Measurements from ENCODE around the gene LDLRAD1. TPM values are rescaled to one million over a fixed set of nuclear protein-coding genes. Genes with fewer than 3 reads are reported as not detected.

LDLRAD1 gene
- total RNA-seq, 1 experiment from 2014 or later, result 0.30 TPM

DNA sequence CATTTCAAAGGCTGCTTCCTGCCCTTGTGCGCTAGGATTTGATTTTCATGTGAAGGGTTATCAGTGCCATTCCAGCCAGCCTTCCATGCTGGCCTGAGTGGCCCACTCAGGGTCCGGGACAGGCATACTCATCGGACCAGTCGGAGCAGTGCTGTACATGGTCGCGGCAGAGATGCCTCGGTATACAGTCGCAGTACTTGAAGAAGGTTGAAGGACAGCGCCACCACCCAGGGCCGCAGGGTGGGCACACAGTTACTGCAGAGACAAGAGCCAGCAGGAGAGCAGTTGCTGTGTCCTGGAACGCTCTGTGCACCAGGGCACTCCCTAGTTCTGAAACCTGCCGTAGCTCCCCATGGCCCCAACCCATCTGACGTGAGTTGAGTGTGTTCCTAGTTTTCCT is 9.1 kb downstream of the LDLRAD1 start:
- Histone ChIP-seq H3K27ac (ENCODE audit: low read depth, low read length) (no peak overlapping the region), H3K9me2 (ENCODE audit: insufficient read depth) (no peaks in the 10 kb centered on the region), H3K4me1 (ENCODE audit: control insufficient read depth in 1 of 2, insufficient read depth in 2 of 2, low read length in 2 of 2) (peaks cover 0 to 4% of the 10 kb centered on the region in 2 experiments; a peak in 2 of 4 replicates), H3K27me3 (ENCODE audit: insufficient read depth, low read length) (no peaks in the 10 kb centered on the region), H3K79me2 (ENCODE audit: insufficient read depth, low read length) (no peaks in the 10 kb centered on the region), H4K20me1 (ENCODE audit: insufficient read depth) (no peaks in the 10 kb centered on the region), H3K36me3 (ENCODE audit: control insufficient read depth in 1 of 2, insufficient read depth in 2 of 2, low read length in 2 of 2) (no peaks in the 10 kb centered on the region), H3K9me3 (ENCODE audit: control insufficient read depth in 1 of 2, insufficient read depth in 1 of 2, low read depth in 1 of 2, low read length in 2 of 2) (no peaks in the 10 kb centered on the region), H3K9ac (ENCODE audit: low read length) (no peak overlapping the region), H2AFZ (ENCODE audit: low read depth, low read length, poor library complexity, severe bottlenecking) (no peak overlapping the region), H3K4me3 (replicated peaks in 1 of 2; ENCODE audit: low read depth in 1 of 2, low read length in 2 of 2) (no peak overlapping the region), H3K4me2 (ENCODE audit: low read length) (no peak overlapping the region)
- no peak for DNase-seq (ENCODE audit: low read depth, low spot score)
- POLR2A ChIA-PET, result no interaction called here
- TF ChIP-seq RAD21 (IDR thresholded peaks at IDR 0.05; ENCODE audit: low read depth), result no peak
- no peak for TF ChIP-seq TCF7L2 (IDR thresholded peaks at IDR 0.05; ENCODE audit: borderline replicate concordance, extremely low read depth, insufficient read depth, insufficient read length)
- TF ChIP-seq, protein P1, sequence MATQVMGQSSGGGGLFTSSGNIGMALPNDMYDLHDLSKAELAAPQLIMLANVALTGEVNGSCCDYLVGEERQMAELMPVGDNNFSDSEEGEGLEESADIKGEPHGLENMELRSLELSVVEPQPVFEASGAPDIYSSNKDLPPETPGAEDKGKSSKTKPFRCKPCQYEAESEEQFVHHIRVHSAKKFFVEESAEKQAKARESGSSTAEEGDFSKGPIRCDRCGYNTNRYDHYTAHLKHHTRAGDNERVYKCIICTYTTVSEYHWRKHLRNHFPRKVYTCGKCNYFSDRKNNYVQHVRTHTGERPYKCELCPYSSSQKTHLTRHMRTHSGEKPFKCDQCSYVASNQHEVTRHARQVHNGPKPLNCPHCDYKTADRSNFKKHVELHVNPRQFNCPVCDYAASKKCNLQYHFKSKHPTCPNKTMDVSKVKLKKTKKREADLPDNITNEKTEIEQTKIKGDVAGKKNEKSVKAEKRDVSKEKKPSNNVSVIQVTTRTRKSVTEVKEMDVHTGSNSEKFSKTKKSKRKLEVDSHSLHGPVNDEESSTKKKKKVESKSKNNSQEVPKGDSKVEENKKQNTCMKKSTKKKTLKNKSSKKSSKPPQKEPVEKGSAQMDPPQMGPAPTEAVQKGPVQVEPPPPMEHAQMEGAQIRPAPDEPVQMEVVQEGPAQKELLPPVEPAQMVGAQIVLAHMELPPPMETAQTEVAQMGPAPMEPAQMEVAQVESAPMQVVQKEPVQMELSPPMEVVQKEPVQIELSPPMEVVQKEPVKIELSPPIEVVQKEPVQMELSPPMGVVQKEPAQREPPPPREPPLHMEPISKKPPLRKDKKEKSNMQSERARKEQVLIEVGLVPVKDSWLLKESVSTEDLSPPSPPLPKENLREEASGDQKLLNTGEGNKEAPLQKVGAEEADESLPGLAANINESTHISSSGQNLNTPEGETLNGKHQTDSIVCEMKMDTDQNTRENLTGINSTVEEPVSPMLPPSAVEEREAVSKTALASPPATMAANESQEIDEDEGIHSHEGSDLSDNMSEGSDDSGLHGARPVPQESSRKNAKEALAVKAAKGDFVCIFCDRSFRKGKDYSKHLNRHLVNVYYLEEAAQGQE (IDR thresholded peaks at IDR 0.05; ENCODE audit: low read depth), result no peak
- CTCF ChIA-PET, result no interaction called here
- RAD21 ChIA-PET (ENCODE audit: low non-redundant PET in 1 of 2, low total read pairs in 2 of 2, uncharacterized antibody in 2 of 2, unreplicated experiment in 2 of 2), result no interaction called here
- ATAC-seq, result no peak
- BruUV-seq (replicated peaks), result no TSS peak
- intact Hi-C loops (cut with micrococcal nuclease), result no loop called here

DNA sequence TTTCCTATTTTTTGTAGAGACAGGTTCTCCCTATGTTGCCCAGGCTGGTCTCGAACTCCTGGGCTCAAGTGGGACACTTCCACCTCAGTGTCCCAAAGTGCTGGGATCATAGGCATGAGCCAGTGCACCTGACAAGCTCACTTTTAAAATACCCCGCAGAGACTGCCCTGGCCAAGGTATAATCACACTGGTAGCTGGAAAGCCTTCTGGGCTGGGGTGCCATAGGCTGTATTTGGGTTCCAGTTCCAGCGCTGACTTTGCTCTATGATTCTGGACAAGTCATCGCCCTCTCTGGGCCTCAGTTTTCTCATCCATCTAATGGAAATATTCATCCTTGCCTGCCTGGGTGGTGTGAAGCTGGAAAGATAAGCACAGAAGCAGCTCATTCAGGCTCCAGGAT is 10.4 kb downstream of the LDLRAD1 start:
- H3K4me2 ChIP-seq (ENCODE audit: low read length), result no peak overlapping the region
- H3K36me3 ChIP-seq (ENCODE audit: control insufficient read depth in 1 of 2, insufficient read depth in 2 of 2, low read length in 2 of 2), result no peaks in the 10 kb centered on the region
- no peak overlapping the region for H3K9ac ChIP-seq (ENCODE audit: low read length)
- DNase-seq (ENCODE audit: low read depth, low spot score) (no peak), ATAC-seq (no peak)
- no peak overlapping the region for H3K27ac ChIP-seq (ENCODE audit: low read depth, low read length)
- H3K4me1 ChIP-seq (ENCODE audit: control insufficient read depth in 1 of 2, insufficient read depth in 2 of 2, low read length in 2 of 2), result no peaks in the 10 kb centered on the region
- no peak overlapping the region for H2AFZ ChIP-seq (ENCODE audit: low read depth, low read length, poor library complexity, severe bottlenecking)
- no TSS peak for BruUV-seq (replicated peaks)
- TF ChIP-seq FOSL1 (IDR thresholded peaks at IDR 0.05; ENCODE audit: low read depth) (no peak), SIN3A (IDR thresholded peaks at IDR 0.05; ENCODE audit: low read depth) (no peak), CBX3 (IDR thresholded peaks at IDR 0.05; ENCODE audit: low read depth) (no peak)
- TF ChIP-seq, protein P2, sequence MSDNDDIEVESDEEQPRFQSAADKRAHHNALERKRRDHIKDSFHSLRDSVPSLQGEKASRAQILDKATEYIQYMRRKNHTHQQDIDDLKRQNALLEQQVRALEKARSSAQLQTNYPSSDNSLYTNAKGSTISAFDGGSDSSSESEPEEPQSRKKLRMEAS (IDR thresholded peaks at IDR 0.05), result no peak
- POLR2A ChIA-PET, result no interaction called here
- no peaks in the 10 kb centered on the region for H4K20me1 ChIP-seq (ENCODE audit: insufficient read depth)
- H3K9me2 ChIP-seq (ENCODE audit: insufficient read depth), result no peaks in the 10 kb centered on the region
- intact Hi-C loops (cut with micrococcal nuclease), result no loop called here
- H3K27me3 ChIP-seq (ENCODE audit: insufficient read depth, low read length), result no peaks in the 10 kb centered on the region
- CTCF ChIA-PET, result no interaction called here
- no peaks in the 10 kb centered on the region for H3K9me3 ChIP-seq (ENCODE audit: control insufficient read depth in 1 of 2, insufficient read depth in 1 of 2, low read depth in 1 of 2, low read length in 2 of 2)
- RAD21 ChIA-PET (ENCODE audit: low non-redundant PET in 1 of 2, low total read pairs in 2 of 2, uncharacterized antibody in 2 of 2, unreplicated experiment in 2 of 2), result no interaction called here
- no peaks in the 10 kb centered on the region for H3K79me2 ChIP-seq (ENCODE audit: insufficient read depth, low read length)
- no peak overlapping the region for H3K4me3 ChIP-seq (replicated peaks in 1 of 2; ENCODE audit: low read depth in 1 of 2, low read length in 2 of 2)

All from HCT116 (cell line).